G401 (cell line): ENCODE data around the gene TTF2. TPM values are rescaled to one million over a fixed set of nuclear protein-coding genes. Genes with fewer than 3 reads are reported as not detected.
"Not testable (repeated sequence)": the region's sequence is repeated elsewhere in the genome, so short reads cannot be mapped to it uniquely, and the experiment has no call there.

Source experiments
- DNase-seq: peaks from one replicate; pipeline ENCODE4 v3.0.0-alpha.2; 2015; ENCODE audit warnings: low spot score
- in situ Hi-C: cut with HindIII; loops from 2 replicates; pipeline ENCODE4 v1.10.0; 2016; ENCODE audit warnings: low sequenced_read_pairs, mixed read lengths
- total RNA-seq: library from RNA; depleted of rRNA; stranded (reverse); fragments of >200 nt; shearing (Covaris generic); gene quantifications from 2 replicates; pipeline ENCODE4 v1.2.3, GENCODE V29; 2014; rRNA removed

TTF2 gene
- total RNA-seq, 1 experiment from 2014 or later = 19.5 TPM

DNA sequence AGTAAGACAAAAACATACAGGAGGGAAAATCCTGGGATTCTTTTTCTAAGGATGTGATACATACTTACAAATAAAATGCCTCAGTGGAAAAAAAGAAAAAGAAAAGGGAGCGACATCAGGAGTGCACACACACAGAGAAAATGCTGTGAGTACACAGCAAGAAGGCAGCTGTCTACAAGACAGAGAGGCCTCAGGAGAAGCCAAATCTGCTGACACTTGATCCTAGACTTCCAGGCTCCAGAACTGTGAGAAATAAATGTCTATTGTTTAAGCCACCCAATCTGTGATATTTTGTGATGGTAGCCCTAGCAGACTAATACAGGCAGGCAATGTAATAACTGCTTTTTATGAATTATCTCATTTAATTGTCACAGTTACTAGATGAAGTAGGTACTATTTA lies 78.4 kb downstream of the TTF2 start:
- DNase-seq = no peak
- in situ Hi-C loops = no loop called here

DNA sequence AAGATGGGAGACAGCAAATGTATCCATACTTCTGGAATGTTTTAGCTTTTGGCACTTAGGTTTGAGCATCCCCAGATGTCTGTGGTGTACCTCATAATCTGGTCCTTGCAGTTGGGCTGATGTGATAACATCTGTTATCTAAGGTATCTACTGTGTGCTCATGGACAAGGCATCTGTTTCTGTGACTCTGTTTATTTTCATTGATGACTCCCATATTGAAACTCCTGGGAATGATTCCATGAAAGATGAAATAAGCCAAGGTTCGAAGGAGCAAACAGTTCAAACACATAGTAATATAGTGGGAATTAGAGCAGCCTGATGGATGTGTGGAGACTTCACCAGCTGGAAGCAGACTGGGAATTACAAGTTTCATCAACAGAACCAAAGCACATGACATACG lies 82.1 kb downstream of the TTF2 start:
- in situ Hi-C loops = no loop called here
- DNase-seq = no peak

DNA sequence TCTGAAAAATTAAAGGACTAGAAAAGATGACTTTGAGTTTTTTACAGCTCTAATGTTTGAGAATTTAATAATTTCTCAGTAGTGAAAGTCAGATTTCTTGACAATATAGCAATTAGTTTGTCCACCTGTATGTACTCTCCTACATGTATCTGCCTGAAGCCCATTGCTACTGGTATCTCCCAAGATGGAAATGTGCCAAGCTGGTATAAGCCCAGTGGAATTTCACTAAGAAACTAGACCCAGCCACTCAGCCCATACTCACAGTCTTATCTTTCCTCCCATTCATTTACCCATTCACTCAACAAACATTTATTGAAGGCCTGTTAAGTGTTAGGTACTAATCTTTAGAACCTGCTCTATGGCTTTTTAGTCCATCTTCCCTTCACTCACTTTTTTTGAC lies 83.0 kb downstream of the TTF2 start:
- in situ Hi-C loops = no loop called here
- no peak for DNase-seq

DNA sequence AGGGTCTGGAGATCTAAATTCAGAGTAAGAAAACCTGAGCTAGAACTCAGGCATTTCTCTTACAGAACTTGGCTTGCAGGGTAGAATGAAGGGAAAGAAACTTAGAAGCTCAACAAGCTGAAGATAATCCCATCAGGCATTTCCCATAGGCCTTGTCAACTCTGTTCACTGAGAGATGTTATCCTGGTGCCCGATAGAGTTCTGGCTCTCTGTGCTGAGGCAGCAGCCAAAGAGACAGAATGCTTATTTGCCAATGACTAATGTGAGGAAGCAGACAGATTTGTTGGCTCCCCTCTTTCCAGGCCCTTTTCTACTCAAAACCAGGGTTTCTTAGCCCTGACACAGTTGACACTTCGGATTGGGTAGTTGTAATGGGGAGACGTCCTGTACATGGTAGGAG lies 83.7 kb downstream of the TTF2 start:
- DNase-seq = no peak
- in situ Hi-C loops = no loop called here

DNA sequence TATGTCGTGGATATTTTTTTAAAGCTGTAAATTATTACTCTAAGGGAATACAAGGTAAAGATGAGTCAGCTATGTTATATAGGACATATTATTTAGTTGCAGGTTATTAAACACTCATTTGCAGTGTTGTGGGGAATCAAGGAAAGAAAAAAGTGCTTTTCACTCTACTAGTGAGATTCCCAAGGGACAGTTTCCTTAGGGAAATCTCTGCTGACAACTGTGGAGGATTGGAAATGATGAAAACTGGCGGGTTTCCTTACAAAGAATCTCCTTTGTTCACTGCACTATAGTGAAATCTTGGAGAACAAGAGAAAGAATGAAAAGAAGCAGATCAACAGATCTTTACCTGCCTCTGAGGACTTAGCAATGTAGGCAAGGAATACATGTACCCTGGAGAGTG lies 85.9 kb downstream of the TTF2 start:
- no peak for DNase-seq
- in situ Hi-C loops = no loop called here

DNA sequence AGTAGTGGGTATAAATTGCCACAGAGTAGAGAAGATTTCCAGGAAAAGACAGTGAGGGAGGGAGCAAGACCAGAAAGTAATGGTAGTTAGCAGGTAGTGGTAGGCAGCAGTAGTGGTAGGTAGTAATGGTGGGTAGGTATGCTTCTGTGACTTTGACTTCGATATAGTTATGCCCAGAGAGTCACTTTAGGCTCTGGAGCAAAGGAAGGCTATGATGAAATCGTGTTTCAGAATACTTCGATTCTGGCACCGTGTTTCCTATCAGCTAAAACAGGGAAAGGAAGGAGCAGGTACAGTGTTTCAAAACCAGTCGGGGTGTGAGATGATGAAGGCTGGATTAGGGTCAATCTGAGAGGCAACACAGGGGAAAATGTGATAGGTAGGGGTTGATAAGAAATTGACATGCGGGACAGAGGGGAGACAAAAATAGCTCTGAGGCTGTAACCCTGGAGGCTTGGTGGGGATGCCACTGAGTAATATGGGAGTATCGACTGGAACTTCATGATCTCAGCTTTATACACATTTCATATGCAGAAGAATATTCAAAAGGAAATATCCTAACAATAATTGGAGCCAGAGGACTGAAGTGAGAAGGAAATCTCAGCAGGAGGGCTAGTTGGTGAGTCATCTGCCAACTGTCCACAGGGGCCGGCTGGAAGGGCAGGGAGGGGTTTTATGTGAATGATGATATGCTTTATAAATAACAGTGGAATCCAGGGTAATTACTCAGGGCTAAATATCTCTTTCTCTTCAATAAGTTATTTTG lies 86.6 kb downstream of the TTF2 start:
- no peak for DNase-seq
- in situ Hi-C loops = no loop called here

DNA sequence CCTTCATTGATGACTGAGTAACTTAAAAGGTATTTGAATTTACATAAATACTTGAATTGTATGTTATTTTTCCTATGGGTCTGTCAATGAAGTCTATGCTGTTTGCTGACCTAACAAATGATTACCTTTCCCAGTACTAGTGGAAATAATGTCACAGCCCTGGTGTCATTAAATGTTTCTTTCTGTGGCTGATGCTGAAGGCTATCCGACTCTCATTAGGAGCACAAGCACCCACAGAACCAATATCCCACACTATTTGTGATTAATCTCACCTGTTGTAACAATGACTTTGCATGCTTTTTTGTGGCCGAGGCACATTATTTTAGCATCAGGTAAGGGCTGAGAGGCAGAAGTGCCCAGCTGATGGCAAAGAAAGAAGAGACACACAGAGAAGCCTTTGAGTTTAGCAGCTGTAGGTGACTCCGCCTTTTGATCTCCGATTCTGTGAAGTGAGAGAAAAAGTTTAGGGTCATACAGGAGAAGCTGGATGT lies 87.3 kb downstream of the TTF2 start:
- DNase-seq = no peak
- in situ Hi-C loops = no loop called here

DNA sequence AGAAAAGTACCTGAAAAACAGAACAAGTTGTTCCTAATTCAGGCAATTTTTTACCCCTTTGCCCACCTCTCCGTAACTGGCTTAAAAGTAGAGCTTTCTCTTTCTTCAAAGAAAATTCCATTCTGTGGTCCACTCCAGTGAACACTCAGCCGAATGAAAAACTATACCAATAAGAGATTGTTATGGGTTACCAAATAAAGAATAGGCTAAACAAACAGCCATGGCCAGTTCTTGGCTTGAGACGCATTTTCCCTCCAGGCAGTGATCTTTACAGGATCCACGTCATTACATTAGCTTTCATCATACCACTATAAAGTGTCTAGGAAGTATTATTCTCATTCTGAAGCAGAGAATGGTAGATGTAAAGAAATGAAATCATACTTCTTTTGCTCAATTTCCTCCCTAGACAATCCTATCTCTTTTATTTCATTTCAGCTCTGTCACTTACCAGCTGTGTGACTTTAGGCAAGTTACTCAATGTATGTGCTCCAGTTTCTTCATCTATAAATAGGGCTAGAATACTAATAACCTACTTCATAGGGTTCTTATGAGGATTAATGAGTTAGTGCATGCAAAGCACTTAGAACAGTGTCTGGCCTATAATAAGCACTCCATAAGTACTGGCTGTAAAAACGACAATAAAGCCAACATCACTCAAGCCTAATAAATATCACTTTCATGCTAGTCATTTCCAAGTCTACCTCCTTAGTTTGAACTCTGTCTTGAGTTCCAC lies 87.9 kb downstream of the TTF2 start:
- DNase-seq = no peak
- in situ Hi-C loops = no loop called here

DNA sequence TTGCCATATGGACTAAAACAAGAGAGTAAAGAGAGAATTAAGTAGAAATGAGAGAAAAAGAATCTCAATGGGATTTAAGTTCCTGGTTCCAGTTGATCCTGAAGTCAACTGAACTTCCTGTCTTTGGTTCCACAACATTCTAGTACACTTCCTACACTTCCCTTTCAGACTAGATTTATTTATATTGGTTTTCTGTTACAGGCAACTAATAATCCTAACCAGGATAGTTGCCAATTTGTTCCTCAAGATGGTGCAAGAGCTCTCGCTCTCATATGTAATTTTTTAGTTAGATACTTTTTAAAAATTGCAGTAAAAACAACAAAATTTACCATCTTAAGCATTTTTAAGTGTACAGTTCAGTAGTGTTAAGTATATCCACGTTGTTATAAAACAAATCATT lies 90.2 kb downstream of the TTF2 start:
- in situ Hi-C loops = no loop called here
- no peak for DNase-seq

DNA sequence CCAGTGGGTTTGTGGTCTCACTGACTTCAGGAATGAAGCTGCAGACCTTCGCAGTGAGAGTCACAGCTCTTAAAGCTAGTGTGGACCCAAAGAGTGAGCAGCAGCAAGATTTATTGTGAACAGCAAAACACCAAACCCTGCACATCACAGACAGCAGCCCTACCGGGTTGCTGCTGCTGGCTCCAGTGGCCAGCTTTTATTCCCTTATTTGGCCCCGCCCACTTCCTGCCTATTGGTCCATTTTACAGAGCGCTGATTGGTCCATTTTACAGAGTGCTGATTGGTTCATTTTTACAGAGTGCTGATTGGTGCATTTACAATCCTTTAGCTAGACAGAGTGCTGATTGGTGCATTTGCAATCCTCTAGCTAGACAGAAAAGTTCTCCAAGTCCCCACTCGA lies 91.2 kb downstream of the TTF2 start:
- DNase-seq, in situ Hi-C loops: not testable (repeated sequence)

Other genes with a start within 250 kb of the TTF2 start
- 50.5 and 81.0 TPM in 2 replicates for gene PTGFRN, start 150.4 kb upstream of the TTF2 start, total RNA-seq
- 0.55 and 1.2 TPM in 2 replicates for gene CD101, start 58.6 kb upstream of the TTF2 start, total RNA-seq
- 5.2 and 6.0 TPM in 2 replicates for gene TRIM45, start 61.4 kb downstream of the TTF2 start, total RNA-seq
- not detected in 2 replicates for gene VTCN1, start 150.6 kb downstream of the TTF2 start, total RNA-seq